ENCODE results near the gene NEU1. TPM values are rescaled to one million over a fixed set of nuclear protein-coding genes. Genes with fewer than 3 reads are reported as not detected.
"Not testable (repeated sequence)": the region's sequence is repeated elsewhere in the genome, so short reads cannot be mapped to it uniquely, and the experiment has no call there.

Gene NEU1
- total RNA-seq, 2 donors from 2014 or later: 42.4 to 50.7 TPM

GRCh38 chr6:31908791-31909190, 46.2 kb upstream of the NEU1 start:
- Histone ChIP-seq H3K4me1 (ENCODE audit: control insufficient read depth, insufficient read depth, low read length) (peaks cover 2% of the 10 kb centered on the region), H3K36me3 (ENCODE audit: control insufficient read depth, insufficient read depth, low read length) (no peaks in the 10 kb centered on the region), H3K4me3 (ENCODE audit: low read length) (no peak overlapping the region), H3K27me3 (ENCODE audit: control insufficient read depth, insufficient read depth, low read length, poor library complexity, severe bottlenecking) (no peaks in the 10 kb centered on the region), H3K9me3 (ENCODE audit: control insufficient read depth, low read length) (no peaks in the 10 kb centered on the region), H3K9ac (ENCODE audit: extremely low read depth, low read length, poor library complexity, severe bottlenecking) (no peak overlapping the region), H3K27ac (ENCODE audit: low read depth, low read length) (no peak overlapping the region)
- 92 to 94% methylated on average over 4 of the region's 4 CpGs for WGBS, 2 experiments (ENCODE audit: insufficient coverage in 1 of 2, insufficient read length in 1 of 2)
- H3K27ac Mint-ChIP-seq: no peak overlapping the region
- DNase-seq: no peak
- H3K27me3 Mint-ChIP-seq (ENCODE audit: insufficient read depth): peaks cover 3% of the 10 kb centered on the region
- peaks cover 9% of the 10 kb centered on the region for H3K4me1 Mint-ChIP-seq
- no peak for TF ChIP-seq CTCF (conservative IDR thresholded peaks at IDR 0.05)
- H3K36me3 Mint-ChIP-seq (ENCODE audit: low read depth): no peaks in the 10 kb centered on the region
- no peak overlapping the region for H3K4me3 Mint-ChIP-seq
- no peaks in the 10 kb centered on the region for H3K9me3 Mint-ChIP-seq

GRCh38 chr6:31908255-31908654, 45.6 kb upstream of the NEU1 start:
- not testable (repeated sequence) for H3K36me3 ChIP-seq (ENCODE audit: control insufficient read depth, insufficient read depth, low read length); H3K27ac ChIP-seq (ENCODE audit: low read depth, low read length); H3K27ac Mint-ChIP-seq; H3K4me1 ChIP-seq (ENCODE audit: control insufficient read depth, insufficient read depth, low read length); H3K27me3 Mint-ChIP-seq (ENCODE audit: insufficient read depth); H3K9ac ChIP-seq (ENCODE audit: extremely low read depth, low read length, poor library complexity, severe bottlenecking); H3K9me3 Mint-ChIP-seq; DNase-seq; H3K4me3 Mint-ChIP-seq; H3K9me3 ChIP-seq (ENCODE audit: control insufficient read depth, low read length); H3K36me3 Mint-ChIP-seq (ENCODE audit: low read depth); H3K4me3 ChIP-seq (ENCODE audit: low read length); H3K27me3 ChIP-seq (ENCODE audit: control insufficient read depth, insufficient read depth, low read length, poor library complexity, severe bottlenecking)
- WGBS, 2 experiments (ENCODE audit: insufficient coverage in 1 of 2, insufficient read length in 1 of 2): 98% methylated on average over 5 of the region's 5 CpGs; no CpG with 5 or more reads in 1 of the 2 experiments
- H3K4me1 Mint-ChIP-seq: peaks cover 12% of the 10 kb centered on the region

GRCh38 chr6:31907158-31907813, 44.7 kb upstream of the NEU1 start:
- no peaks in the 10 kb centered on the region for H3K9me3 Mint-ChIP-seq
- TF ChIP-seq CTCF (conservative IDR thresholded peaks at IDR 0.05): no peak
- H3K9ac ChIP-seq (ENCODE audit: extremely low read depth, low read length, poor library complexity, severe bottlenecking): no peak overlapping the region
- peaks cover 2% of the 10 kb centered on the region for H3K27me3 Mint-ChIP-seq (ENCODE audit: insufficient read depth)
- WGBS, 2 experiments (ENCODE audit: insufficient coverage in 1 of 2, insufficient read length in 1 of 2): 95 to 100% methylated on average over 3 to 7 of the region's 7 CpGs
- peaks cover 2% of the 10 kb centered on the region for H3K4me1 ChIP-seq (ENCODE audit: control insufficient read depth, insufficient read depth, low read length)
- H3K27ac Mint-ChIP-seq: no peak overlapping the region
- no peak overlapping the region for H3K4me3 ChIP-seq (ENCODE audit: low read length)
- no peaks in the 10 kb centered on the region for H3K36me3 ChIP-seq (ENCODE audit: control insufficient read depth, insufficient read depth, low read length)
- H3K4me1 Mint-ChIP-seq: peaks cover 20% of the 10 kb centered on the region
- no peaks in the 10 kb centered on the region for H3K27me3 ChIP-seq (ENCODE audit: control insufficient read depth, insufficient read depth, low read length, poor library complexity, severe bottlenecking)
- H3K4me3 Mint-ChIP-seq: no peak overlapping the region
- no peak for DNase-seq
- no peaks in the 10 kb centered on the region for H3K9me3 ChIP-seq (ENCODE audit: control insufficient read depth, low read length)
- H3K36me3 Mint-ChIP-seq (ENCODE audit: low read depth): no peaks in the 10 kb centered on the region
- no peak overlapping the region for H3K27ac ChIP-seq (ENCODE audit: low read depth, low read length)

GRCh38 chr6:31906727-31907126, 44.1 kb upstream of the NEU1 start:
- not testable (repeated sequence) for H3K27me3 Mint-ChIP-seq (ENCODE audit: insufficient read depth); H3K9ac ChIP-seq (ENCODE audit: extremely low read depth, low read length, poor library complexity, severe bottlenecking); DNase-seq; H3K27ac ChIP-seq (ENCODE audit: low read depth, low read length); H3K36me3 Mint-ChIP-seq (ENCODE audit: low read depth); H3K9me3 Mint-ChIP-seq; H3K4me1 ChIP-seq (ENCODE audit: control insufficient read depth, insufficient read depth, low read length); H3K4me3 ChIP-seq (ENCODE audit: low read length); H3K4me3 Mint-ChIP-seq; H3K27me3 ChIP-seq (ENCODE audit: control insufficient read depth, insufficient read depth, low read length, poor library complexity, severe bottlenecking); H3K9me3 ChIP-seq (ENCODE audit: control insufficient read depth, low read length); H3K27ac Mint-ChIP-seq; H3K36me3 ChIP-seq (ENCODE audit: control insufficient read depth, insufficient read depth, low read length)
- 90 to 92% methylated on average over 7 to 8 of the region's 8 CpGs for WGBS, 2 experiments (ENCODE audit: insufficient coverage in 1 of 2, insufficient read length in 1 of 2)
- peaks cover 20% of the 10 kb centered on the region for H3K4me1 Mint-ChIP-seq
